HG03280 (cell line): ENCODE data around the gene NTMT1.

Experiments
- ATAC-seq: cut with Tn5 transposase; IDR thresholded peaks from one replicate; pipeline ENCODE4 v1.9.1; 2021; ENCODE audit warnings: mild to moderate bottlenecking, moderate library complexity; ENCODE audit not compliant: unreplicated experiment

The NTMT1 gene

GRCh38 chr9:129613520-129614175 lies 12.3 kb upstream of the NTMT1 start:
- ATAC-seq: no peak

- no peak for ATAC-seq
Measured at GRCh38 chr9:129614932-129615331, 11.0 kb upstream of the NTMT1 start.

GRCh38 chr9:129615407-129616285 lies 10.3 kb upstream of the NTMT1 start:
- ATAC-seq: no peak

- ATAC-seq: no peak
Measured at GRCh38 chr9:129617167-129617566, 8.8 kb upstream of the NTMT1 start.

DNA sequence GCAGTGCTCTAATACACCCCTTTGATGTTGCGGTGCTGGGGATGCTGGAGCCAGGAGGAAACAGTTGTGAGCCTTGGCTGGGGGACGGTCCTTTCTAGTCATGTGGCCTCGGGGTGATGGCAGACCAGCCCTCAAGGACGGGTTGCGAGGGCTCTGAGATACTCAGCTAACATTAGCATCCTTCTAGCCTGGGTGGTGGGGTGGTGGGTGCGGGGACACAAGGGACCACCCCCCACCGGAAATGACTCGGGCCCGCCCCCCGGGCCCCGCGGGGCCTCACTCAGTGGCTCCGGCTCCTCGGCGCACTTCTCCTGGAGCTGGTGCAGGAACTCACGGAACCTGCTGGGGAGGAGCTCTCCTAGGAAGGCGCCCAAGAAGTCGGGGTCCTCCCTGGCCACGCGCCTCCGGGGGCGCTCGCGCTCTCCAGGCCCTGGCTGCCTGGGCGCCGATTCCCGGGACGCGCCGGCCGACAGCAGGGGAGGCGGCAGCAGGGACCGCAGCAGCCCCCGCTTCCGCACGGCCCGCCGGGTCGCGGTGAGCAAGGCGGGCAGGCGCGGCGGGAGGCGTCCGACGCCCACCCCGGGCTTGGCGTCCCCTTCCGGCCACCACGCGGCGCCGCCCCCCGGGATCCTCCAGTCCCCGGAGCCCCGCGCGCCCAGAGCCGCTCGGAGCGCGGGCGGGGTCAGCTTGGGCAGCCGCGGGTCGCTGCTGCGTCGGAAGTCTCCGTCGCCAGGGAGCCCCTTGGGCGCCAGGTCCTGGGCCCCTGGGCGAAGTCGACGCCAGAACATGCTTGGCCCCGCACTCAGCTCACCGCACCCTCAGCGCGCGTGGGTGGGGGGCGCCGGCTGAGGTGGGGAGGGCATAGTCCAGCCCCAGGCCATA lies 5.9 kb upstream of the NTMT1 start:
- no peak for ATAC-seq

DNA sequence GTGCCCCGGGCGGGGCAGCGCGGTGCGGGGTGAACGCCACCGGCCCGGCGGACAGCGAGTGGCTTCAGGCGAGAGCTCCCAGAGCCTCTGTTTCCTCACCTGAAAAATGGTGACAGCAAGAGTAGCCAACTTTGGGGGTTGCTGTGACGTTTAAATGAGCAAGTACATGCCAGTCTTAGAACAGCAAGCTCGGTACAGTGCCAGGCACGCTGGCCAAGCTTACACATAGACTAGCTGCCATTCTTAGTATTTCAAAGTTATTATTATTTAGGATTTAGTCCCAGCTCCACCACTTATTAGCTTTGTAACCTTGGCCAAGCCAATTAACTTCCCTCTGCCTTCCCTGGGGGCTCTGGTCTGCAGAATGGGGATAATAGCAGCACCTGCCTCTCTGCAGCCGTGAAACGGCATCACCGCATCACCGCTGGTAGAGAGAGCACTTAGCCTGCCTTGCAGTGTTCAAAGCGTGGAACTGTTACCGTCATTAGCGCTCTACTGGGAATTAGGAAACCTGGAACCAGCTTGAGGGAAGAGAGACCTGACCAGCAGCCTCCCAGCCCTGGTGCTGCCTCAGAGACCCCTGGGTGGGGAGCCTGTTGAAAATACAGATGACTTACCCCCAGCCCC lies 5.2 kb upstream of the NTMT1 start, which contains the start of gene C9orf50:
Gene C9orf50 (minus strand): TSS at position 433 of the 627 bp plus-strand sequence. CDS start 527 bp downstream, outside the sequence.
- no peak for ATAC-seq

GRCh38 chr9:129623331-129623730 lies 2.6 kb upstream of the NTMT1 start:
- ATAC-seq: no peak

DNA sequence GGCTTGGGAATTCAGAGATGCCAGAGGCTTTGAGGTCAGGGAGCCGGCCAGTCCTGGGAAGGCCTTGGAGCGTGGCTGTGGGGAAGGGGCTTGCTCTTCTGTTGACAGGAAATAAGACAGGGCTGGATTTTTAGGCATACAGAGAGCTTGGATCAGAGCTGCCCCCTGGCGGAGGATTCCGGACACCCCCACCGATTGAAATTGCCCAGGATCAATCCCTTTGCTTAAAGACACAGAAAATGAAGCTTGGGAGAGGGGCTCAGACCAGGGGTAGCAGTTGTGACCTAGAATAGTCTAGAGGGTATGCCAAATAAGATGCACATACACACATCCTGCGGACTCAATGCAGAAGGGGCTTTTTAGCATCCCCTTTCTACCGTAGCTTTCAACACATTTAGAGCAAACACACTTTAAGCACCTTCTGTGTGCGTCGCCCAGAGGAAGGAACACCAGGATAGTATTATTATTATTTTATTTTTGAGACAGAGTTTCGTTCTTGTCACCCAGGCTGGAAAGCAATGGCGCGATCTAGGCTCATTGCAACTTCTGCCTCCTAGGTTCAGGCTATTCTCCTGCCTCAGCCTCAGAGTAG lies 1.7 kb upstream of the NTMT1 start:
- no peak for ATAC-seq

DNA sequence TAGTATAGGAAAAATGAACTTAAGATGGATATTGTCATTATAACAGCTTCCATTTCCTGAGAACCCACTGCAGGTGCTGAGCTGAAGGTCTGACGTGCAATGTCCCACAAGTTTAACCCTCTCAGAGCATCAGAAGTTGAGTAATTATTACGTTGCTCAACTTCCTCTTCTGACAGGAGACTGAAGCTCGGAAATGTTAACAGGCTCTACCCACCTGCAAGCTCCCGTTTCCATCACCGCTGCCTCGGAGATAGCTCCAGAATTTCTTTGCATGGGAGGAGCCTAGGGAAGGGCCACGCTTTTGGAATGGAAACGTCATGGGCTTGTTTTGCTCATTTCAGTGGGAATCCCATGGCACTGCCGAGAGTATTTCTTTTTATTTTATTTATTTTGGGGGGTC lies 1.0 kb upstream of the NTMT1 start:
- ATAC-seq: no peak

DNA sequence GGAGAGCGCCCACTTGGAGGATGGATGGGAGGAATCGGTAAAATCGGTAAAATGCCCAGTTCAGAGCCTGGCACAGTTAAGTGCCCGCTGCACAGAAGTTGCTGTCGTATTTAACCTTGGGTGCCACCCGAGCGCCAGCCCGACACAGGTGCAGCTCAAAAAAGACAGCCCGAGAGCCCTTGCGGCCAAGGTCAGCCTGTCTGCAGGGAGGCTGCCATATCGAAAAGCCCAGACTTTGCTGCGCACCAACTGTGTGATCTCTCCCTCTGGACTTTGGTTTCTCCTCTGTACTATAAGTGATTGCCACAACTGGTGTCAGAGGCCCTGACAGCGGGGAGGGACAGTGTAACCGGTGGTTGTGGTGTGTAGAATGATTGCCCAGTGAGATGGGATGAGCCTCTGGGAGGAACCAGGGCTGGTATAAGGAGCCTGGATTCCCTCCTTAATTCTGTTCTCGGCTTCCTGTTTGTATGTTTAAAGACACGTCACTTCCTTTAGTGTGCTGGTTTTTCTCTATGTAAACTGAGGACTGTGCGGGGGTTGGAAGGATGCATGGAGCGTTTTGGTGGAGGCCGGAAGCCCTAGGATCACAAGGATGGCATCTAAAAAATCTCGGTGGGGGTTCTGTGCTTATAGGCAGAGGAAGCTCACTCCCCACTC lies 792 bp downstream of the NTMT1 start:
- peak; percentile 26 for ATAC-seq

- no peak for ATAC-seq
Measured at GRCh38 chr9:129627556-129628440, 1.8 kb downstream of the NTMT1 start.

- no peak for ATAC-seq
Measured at GRCh38 chr9:129628709-129629108, 2.7 kb downstream of the NTMT1 start.

- no peak for ATAC-seq
Measured at GRCh38 chr9:129629251-129629820, 3.4 kb downstream of the NTMT1 start.

DNA sequence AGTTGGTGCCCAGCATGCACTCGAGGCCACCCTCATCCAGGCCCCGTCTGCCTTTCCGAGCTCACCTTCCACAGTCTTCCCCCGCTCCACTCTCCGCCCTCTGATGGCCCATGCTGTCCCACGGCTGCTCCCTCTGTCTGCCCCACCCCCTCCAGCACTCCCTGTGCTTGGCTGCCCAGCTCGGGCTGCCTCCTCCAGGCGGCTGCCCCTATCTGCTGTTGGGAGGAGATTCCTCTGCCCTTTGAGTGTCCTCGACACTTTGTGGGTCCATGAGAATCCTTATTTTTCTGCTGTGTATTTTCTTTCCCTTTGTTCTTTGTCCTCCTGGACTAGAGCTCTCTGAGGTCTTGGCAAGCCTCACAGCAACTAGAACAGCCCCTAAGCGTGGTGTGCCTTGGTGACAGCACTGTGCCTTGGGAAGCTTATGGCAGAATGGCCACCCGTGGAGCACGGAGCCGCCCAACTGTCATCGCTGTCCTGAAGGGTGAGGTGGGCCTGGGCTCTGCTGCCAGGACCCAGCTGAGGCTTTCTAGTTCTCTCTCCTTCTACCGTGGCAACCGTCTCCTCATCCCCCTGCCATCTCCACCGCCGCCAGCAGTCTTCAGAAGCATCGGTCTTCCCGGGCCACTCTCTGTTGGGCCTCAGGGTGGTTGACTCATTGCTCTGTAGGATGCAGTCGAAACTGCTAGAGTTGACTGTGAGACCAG lies 5.2 kb downstream of the NTMT1 start:
- ATAC-seq: no peak

DNA sequence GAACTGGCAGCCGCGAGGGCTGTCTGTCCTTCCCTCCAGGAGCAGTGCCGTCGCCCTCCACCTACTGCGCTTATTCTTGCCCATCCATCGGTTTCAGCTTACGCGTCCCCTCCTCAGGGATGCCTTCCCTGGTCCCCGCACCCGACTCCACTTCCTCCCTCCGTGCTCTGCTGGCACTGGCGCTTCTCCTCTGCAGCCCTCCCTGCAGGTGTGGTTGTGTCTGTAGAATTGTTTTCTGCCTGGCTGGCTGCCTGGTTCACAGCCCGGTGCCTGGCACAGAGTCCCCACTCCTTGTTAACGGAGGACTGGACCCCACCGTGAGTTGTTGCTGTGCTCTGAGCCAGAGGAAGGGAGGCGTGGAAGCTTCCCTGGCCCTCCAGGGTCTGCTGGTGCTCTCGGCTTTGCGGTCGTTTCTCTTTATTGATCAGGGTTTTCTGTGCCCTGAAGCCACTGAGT lies 5.7 kb downstream of the NTMT1 start:
- no peak for ATAC-seq

- no peak for ATAC-seq
Measured at GRCh38 chr9:129632460-129632859, 6.5 kb downstream of the NTMT1 start.

DNA sequence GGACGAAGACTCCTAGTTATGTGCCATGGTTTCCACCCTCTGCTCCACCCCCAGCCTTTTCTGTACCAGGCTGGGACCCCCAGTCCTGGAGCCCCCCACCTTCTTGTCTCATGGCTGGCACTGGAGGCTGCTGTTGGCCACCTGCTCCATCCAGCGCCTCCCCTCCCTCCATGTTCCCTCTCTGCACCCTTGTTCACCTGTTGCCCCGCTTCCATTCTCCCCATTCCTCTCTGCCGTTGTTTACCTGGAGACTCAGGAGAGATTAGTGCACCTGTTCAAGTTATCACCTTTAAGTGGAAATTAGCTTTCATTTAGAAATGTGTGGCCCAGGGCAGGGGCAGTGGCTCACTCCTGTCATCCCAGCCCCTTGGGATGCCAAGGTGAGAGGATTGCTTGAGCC lies 7.2 kb downstream of the NTMT1 start:
- ATAC-seq: no peak

DNA sequence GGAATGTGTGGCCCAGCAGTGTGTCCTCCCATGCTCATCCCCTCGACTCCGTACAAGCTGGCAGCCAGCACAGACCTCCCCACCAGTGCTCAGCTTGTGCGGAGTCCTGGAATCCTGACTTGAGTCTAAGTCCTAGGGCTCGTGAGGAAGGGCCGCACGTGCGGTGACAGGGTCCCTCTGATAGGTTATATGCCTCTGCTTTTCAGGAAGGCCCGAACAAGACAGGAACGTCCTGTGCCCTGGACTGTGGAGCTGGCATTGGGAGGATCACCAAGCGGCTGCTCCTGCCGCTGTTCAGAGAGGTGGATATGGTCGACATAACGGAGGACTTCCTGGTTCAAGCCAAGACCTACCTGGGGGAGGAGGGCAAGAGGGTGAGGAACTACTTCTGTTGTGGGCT lies 7.9 kb downstream of the NTMT1 start:
- ATAC-seq: no peak
